AG08396 (cell line): ENCODE measurements around the gene ZMYM4.
A peak's percentile ranks its signal among the peaks of the same experiment; 100 is the strongest.
"Not testable (repeated sequence)": the region's sequence is repeated elsewhere in the genome, so short reads cannot be mapped to it uniquely, and the experiment has no call there.

Source experiments
- DNase-seq: peaks from one replicate; pipeline ENCODE4 v3.0.0; 2012; ENCODE audit warnings: low spot score, mixed read lengths

Gene ZMYM4

DNA sequence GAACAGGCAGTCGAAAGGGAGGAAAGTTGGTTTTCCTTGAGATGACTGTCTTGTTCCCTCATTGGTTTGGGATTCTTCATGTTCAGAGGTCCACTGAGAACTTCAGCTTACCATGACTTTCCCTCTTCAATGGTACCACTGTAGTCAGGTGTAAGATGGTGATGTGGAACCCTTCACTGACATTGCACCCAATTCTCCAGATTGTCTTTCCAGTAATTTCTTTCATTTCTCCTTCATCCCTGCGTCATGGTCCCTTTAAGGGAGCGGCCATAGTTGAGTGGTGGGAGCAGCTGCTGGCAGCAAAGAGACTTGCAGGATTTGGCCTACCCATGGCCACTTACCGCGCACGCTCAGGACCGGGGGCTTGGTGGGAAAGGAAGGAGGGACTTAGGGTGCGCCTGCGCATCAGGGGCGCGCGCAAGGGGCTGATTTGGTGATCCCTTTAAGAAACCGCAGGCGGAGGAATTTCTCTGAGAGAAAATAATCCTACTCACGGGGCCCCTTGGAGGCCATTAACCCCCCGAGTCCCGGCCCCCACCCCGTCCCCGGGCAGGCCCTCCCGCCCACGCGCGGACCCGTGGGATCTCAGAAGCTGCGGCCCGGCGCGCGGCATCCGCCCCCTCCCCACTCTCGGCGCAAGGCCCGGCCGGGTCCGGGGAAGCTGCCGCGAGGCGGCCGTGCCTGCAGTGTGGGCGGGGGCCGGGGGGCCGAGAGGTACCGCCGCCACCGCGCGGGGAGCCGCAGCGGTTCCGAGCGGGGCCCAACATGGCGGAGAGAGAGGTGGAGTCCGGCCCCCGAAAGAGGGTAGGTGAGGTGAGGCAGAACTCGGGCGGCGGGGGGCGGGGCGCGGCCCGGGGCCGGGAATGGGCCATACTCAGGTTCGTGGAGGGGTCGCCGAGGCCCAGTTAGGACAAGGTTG lies at the start of gene ZMYM4:
Gene ZMYM4 (plus strand): TSS at position 428 of the 919 bp plus-strand sequence. CDS start 338 bp downstream, at position 766.
- DNase-seq = peak; percentile 99

GRCh38 chr1:35220976-35221375 lies 47.5 kb upstream of the ZMYM4 start:
- DNase-seq = no peak

- DNase-seq = peak; percentile 53
These were observed 46.0 kb upstream of the ZMYM4 start for GRCh38 chr1:35222322-35223083.

DNA sequence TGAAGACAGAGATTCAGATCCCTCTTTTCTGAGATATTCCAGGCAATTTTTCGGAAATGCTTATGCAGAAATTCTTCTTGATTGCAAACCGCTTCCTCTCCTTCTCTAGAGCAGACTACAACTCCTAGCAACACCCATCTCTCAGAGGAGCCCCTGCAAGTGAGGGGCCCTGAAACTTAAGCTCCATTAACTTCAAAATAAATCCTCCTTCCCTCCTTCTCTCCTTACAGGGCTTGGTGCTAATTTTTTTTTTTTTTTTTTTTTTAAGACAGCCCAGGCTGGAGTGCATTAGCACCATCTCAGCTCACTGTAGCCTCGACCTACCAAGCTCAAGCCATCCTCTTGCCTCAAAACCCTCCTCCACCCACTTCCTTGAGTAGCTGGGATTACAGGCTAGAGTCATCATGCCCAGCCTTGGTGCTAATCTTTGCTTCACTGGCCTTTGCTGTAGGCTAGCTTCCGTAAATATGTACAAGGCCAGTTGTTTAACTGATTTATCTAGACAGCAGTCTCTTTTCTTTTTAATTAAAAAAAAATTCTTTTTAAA lies 45.4 kb upstream of the ZMYM4 start:
- no peak for DNase-seq

- DNase-seq = no peak
These were observed 42.0 kb upstream of the ZMYM4 start for GRCh38 chr1:35226546-35226945.

GRCh38 chr1:35229587-35230360 lies 38.7 kb upstream of the ZMYM4 start:
- no peak for DNase-seq

DNA sequence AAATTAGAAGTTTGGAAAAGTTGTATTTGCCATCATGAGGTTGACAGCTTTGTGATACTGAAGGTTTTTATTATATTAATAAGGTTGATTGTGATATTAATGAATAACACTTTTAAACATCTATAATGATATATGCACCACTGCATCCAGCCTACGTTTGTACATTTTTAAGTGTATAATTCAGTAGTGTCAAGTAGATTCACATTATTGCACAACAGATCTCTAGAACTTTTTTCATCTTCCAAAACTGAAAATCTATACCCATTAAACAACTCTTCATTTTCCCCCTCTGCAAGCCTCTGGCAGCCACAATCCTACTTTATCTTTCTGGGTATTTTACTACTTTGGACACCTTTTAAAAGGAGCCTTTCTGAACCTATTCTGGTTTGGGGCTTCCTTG lies 37.2 kb upstream of the ZMYM4 start:
- no peak for DNase-seq

DNA sequence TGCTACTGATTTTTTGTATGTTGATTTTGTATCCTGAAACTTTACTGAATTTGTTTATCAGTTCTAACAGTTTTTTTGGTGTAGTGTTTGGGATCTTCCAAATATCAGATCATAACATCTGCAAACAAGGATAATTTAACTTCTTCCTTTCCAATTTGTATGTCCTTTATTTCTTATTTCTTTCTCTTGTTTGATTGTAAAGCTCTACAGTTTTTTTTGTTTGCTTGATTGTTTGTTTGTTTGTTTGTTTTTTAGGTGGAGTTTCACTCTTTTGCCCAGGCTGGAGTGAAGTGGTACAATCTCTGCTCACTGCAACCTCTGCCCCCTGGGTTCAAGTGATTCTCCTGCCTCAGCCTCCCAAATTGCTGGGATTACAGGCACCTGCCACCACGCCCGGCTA lies 31.7 kb upstream of the ZMYM4 start:
- DNase-seq = not testable (repeated sequence)

DNA sequence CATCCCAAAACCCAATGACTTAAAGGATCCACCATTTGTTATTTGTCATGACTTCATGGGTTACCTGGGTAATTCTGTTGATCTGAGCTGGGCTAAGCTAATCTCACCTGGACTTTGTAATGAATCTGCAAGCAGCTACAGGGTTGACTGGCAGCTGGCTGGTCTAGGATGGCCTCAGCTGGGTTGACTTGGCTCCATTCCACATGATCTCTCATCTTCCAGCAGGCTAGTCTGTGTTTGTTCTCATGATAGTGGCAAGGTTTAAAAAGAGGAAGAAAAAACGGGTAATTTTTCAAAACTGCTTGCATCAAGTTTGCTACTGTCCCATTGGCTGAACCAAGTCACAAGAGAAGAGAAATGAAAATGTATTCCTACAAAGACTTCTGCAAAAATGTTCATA lies 24.8 kb upstream of the ZMYM4 start:
- DNase-seq = no peak

GRCh38 chr1:35247256-35247655 lies 21.3 kb upstream of the ZMYM4 start:
- no peak for DNase-seq

GRCh38 chr1:35253941-35254340 lies 14.6 kb upstream of the ZMYM4 start:
- no peak for DNase-seq

GRCh38 chr1:35255276-35255675 lies 13.2 kb upstream of the ZMYM4 start:
- DNase-seq = no peak

DNA sequence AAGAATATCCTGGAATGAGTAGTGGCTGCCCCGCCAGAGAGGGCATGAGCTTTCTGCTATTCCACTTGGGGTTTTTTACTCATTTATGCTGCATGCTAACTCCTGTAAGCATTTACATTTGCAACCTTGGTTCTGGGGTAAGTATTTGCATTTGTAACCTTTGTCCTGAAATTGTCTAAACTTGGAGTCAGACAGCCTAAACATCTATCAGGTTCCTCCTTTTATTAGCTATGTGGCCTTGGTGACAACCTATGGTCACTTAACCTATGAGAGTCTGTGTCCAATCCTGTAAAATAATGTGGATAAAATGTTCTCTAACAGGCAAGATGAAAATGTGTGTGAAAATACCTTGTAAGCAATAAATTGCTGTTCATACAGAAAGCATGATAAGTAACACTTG lies 8.9 kb upstream of the ZMYM4 start:
- DNase-seq = no peak

- DNase-seq = no peak
These were observed 6.9 kb upstream of the ZMYM4 start for GRCh38 chr1:35261412-35262120.

DNA sequence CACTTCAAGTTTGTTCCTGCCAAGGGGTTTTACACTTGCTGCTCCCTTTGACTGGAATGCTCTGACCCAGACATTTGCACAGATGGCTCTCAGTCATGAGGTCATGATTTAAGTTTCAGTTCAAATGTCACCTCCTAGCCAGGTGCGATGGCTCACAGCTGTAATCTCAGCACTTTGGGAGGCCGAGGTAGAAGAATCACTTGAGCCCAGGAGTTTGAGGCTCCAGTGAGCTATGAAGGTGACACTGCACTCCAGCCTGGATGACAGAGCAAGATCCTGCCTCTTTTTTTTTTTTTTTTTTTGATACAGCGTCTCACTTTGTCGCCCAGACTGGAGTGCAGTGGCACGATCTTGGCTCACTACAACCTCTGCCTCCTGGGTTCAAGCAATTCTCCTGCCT lies 4.5 kb upstream of the ZMYM4 start:
- DNase-seq = no peak

- DNase-seq = peak; percentile 29
These were observed 3.6 kb upstream of the ZMYM4 start for GRCh38 chr1:35264871-35265270.

- DNase-seq = no peak
These were observed 2.2 kb upstream of the ZMYM4 start for GRCh38 chr1:35266306-35266705.

- no peak for DNase-seq
These were observed 886 bp downstream of the ZMYM4 start for GRCh38 chr1:35269201-35269988.

- DNase-seq = no peak
These were observed 1.4 kb downstream of the ZMYM4 start for GRCh38 chr1:35269989-35270289.

GRCh38 chr1:35270836-35271235 lies 2.3 kb downstream of the ZMYM4 start:
- DNase-seq = no peak

- DNase-seq = no peak
These were observed 5.7 kb downstream of the ZMYM4 start for GRCh38 chr1:35274197-35274596.
